GM21619 (cell line): ENCODE data around the gene UPF1.
"Not testable (repeated sequence)": the region's sequence is repeated elsewhere in the genome, so short reads cannot be mapped to it uniquely, and the experiment has no call there.

Experiments used
- ATAC-seq: cut with Tn5 transposase; IDR thresholded peaks from one replicate; pipeline ENCODE4 v1.9.1; 2021; ENCODE audit not compliant: unreplicated experiment

The UPF1 gene

GRCh38 chr19:18798384-18799352 lies 33.1 kb upstream of the UPF1 start:
- ATAC-seq = no peak

GRCh38 chr19:18799389-18799970 lies 32.3 kb upstream of the UPF1 start:
- ATAC-seq = no peak

GRCh38 chr19:18800079-18800478 lies 31.7 kb upstream of the UPF1 start:
- ATAC-seq = no peak

- no peak for ATAC-seq
These were observed 31.1 kb upstream of the UPF1 start for GRCh38 chr19:18800636-18801035.

- no peak for ATAC-seq
These were observed 29.4 kb upstream of the UPF1 start for GRCh38 chr19:18802354-18802753.

GRCh38 chr19:18803550-18804138 lies 28.1 kb upstream of the UPF1 start:
- ATAC-seq = no peak

GRCh38 chr19:18804139-18804601 lies 27.6 kb upstream of the UPF1 start:
- ATAC-seq = no peak

GRCh38 chr19:18804643-18805042 lies 27.1 kb upstream of the UPF1 start:
- ATAC-seq = no peak

- no peak for ATAC-seq
These were observed 23.9 kb upstream of the UPF1 start for GRCh38 chr19:18807861-18808331.

GRCh38 chr19:18809149-18809868 lies 22.4 kb upstream of the UPF1 start:
- no peak for ATAC-seq

- not testable (repeated sequence) for ATAC-seq
These were observed 20.1 kb upstream of the UPF1 start for GRCh38 chr19:18811638-18812037.

GRCh38 chr19:18814063-18814462 lies 17.7 kb upstream of the UPF1 start:
- ATAC-seq = no peak

- no peak for ATAC-seq
These were observed 16.1 kb upstream of the UPF1 start for GRCh38 chr19:18815673-18816072.

- not testable (repeated sequence) for ATAC-seq
These were observed 15.1 kb upstream of the UPF1 start for GRCh38 chr19:18816645-18817044.

- no peak for ATAC-seq
These were observed 14.2 kb upstream of the UPF1 start for GRCh38 chr19:18817574-18817973.

GRCh38 chr19:18828786-18829185 lies 3.0 kb upstream of the UPF1 start:
- no peak for ATAC-seq

- ATAC-seq = no peak
These were observed 1.3 kb upstream of the UPF1 start for GRCh38 chr19:18830488-18830887.

- ATAC-seq = peak; percentile 35
These were observed 764 bp downstream of the UPF1 start for GRCh38 chr19:18832306-18833140.

GRCh38 chr19:18833141-18833476 lies 1.4 kb downstream of the UPF1 start:
- ATAC-seq = no peak
